PC-9 (cell line): ENCODE measurements around the gene RASA1.

Source experiments
- CTCF ChIP-seq: fragments of 200-600 bp; sonication (generic); conservative IDR thresholded peaks from 2 replicates; pipeline ENCODE4 v1.6.1; 2017; ENCODE audit warnings: mixed run types, antibody characterized with exemption, mild to moderate bottlenecking, moderate library complexity
- EZH2 ChIP-seq: fragments of 200-600 bp; sonication (generic); IDR thresholded peaks from 2 replicates; pipeline ENCODE4 v1.8.0; 2017; ENCODE audit warnings: antibody characterized with exemption, low read depth

GRCh38 chr5:87438231-87438630 lies 170.5 kb downstream of the RASA1 start:
- no peak for TF ChIP-seq CTCF
- no peak for TF ChIP-seq EZH2
